DOHH2 (cell line): ENCODE measurements around the gene THBD.

Experiments used
- CTCF ChIP-seq: fragments of 200-600 bp; sonication (generic); IDR thresholded peaks from one replicate; pipeline ENCODE4 v1.5.1; 2014; ENCODE audit warnings: antibody characterized with exemption, mild to moderate bottlenecking, low read depth, low read length; ENCODE audit not compliant: poor library complexity, severe bottlenecking
- EZH2phosphoT487 ChIP-seq: fragments of 200-600 bp; sonication (generic); IDR thresholded peaks from 2 replicates; pipeline ENCODE4 v1.6.1; 2017; ENCODE audit warnings: borderline replicate concordance, mild to moderate bottlenecking, antibody characterized with exemption, low read length, moderate library complexity, mixed read lengths

- TF ChIP-seq CTCF (no peak), EZH2phosphoT487 (no peak)
Observed at GRCh38 chr20:23096986-23097520, 47.6 kb upstream of the THBD start.
